ENCODE results near the gene IFNL4. TPM values are rescaled to one million over a fixed set of nuclear protein-coding genes. Genes with fewer than 3 reads are reported as not detected.

Gene IFNL4
- total and polyA plus RNA-seq, 9 of the 15 experiments (the other 6 are each of a cell fraction or from before 2014, with no cell fraction given), result not detected

DNA sequence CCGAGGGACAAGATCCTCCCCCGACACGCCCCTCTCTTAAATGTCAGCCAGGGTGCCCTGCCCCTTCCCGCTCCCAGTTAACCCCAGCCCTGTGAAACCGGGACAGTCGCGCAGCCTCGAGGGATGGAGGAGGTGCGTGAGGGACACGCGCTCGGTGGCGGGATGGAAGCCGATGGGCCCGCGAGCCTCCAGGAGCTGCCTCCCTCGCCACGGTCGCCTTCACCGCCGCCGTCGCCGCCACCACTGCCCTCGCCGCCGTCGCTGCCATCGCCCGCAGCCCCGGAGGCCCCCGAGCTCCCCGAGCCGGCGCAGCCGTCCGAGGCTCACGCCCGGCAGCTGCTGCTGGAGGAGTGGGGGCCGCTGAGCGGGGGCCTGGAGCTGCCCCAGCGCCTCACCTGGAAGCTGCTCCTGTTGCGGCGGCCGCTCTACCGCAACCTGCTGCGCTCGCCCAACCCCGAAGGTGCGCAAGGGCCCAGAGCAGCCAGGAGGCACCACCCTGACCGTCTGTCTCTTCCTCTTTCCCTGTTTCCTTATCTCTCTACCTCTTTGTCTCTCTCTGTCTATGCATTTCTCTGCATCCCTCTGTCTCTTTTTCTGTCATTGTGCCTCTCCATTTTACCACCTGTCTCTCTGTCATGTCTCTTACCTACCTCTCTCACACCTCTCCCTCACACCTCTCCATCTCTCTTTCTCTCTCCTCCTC, 51.6 kb downstream of the IFNL4 start, which contains the start of gene NCCRP1 (continued):
- TF ChIP-seq, protein P1, sequence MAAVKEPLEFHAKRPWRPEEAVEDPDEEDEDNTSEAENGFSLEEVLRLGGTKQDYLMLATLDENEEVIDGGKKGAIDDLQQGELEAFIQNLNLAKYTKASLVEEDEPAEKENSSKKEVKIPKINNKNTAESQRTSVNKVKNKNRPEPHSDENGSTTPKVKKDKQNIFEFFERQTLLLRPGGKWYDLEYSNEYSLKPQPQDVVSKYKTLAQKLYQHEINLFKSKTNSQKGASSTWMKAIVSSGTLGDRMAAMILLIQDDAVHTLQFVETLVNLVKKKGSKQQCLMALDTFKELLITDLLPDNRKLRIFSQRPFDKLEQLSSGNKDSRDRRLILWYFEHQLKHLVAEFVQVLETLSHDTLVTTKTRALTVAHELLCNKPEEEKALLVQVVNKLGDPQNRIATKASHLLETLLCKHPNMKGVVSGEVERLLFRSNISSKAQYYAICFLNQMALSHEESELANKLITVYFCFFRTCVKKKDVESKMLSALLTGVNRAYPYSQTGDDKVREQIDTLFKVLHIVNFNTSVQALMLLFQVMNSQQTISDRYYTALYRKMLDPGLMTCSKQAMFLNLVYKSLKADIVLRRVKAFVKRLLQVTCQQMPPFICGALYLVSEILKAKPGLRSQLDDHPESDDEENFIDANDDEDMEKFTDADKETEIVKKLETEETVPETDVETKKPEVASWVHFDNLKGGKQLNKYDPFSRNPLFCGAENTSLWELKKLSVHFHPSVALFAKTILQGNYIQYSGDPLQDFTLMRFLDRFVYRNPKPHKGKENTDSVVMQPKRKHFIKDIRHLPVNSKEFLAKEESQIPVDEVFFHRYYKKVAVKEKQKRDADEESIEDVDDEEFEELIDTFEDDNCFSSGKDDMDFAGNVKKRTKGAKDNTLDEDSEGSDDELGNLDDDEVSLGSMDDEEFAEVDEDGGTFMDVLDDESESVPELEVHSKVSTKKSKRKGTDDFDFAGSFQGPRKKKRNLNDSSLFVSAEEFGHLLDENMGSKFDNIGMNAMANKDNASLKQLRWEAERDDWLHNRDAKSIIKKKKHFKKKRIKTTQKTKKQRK (IDR thresholded peaks at IDR 0.05; ENCODE audit: borderline replicate concordance, low read depth, low read length), result no peak
- TF ChIP-seq BCOR (IDR thresholded peaks at IDR 0.05) (0 out of 2 replicates have a peak, but pooled peaks have one; percentile 42), SPI1 (IDR thresholded peaks at IDR 0.05; ENCODE audit: borderline replicate concordance, low read depth, low read length) (peak; percentile 51; the same call in 1 of the 2 replicates), PRMT5 (CRISPR knock-in tag; IDR thresholded peaks at IDR 0.05) (no peak), POLR2AphosphoS5 (IDR thresholded peaks at IDR 0.05; ENCODE audit: control insufficient read depth, insufficient read depth, low read depth, low read length) (no peak), ZNF354B (CRISPR knock-in tag; IDR thresholded peaks at IDR 0.05) (no peak), IFI16 (CRISPR knock-in tag; IDR thresholded peaks at IDR 0.05) (no peak), ZNF316 (IDR thresholded peaks at IDR 0.05) (no peak), ZEB2 (IDR thresholded peaks at IDR 0.05) (peak; percentile 50; the same call in 1 of the 2 replicates), HDAC1 (IDR thresholded peaks at IDR 0.05) (peak in 1 of 2 experiments; percentile 54; a peak in 1 of 4 replicates), NUFIP1 (IDR thresholded peaks at IDR 0.05; ENCODE audit: partially characterized antibody) (no peak), BRCA1 (IDR thresholded peaks at IDR 0.05) (no peak), BRCA1 (CRISPR knock-in tag; IDR thresholded peaks at IDR 0.05) (0 out of 2 replicates have a peak, but pooled peaks have one; percentile 29), STAG1 (CRISPR knock-in tag; IDR thresholded peaks at IDR 0.05; ENCODE audit: borderline replicate concordance) (0 out of 2 replicates have a peak, but pooled peaks have one; percentile 29), ZNF232 (CRISPR knock-in tag; IDR thresholded peaks at IDR 0.05) (0 out of 2 replicates have a peak, but pooled peaks have one; percentile 27)

Measured in K562 (cell line).